ENCODE data around the gene PPAN.

PPAN gene

DNA sequence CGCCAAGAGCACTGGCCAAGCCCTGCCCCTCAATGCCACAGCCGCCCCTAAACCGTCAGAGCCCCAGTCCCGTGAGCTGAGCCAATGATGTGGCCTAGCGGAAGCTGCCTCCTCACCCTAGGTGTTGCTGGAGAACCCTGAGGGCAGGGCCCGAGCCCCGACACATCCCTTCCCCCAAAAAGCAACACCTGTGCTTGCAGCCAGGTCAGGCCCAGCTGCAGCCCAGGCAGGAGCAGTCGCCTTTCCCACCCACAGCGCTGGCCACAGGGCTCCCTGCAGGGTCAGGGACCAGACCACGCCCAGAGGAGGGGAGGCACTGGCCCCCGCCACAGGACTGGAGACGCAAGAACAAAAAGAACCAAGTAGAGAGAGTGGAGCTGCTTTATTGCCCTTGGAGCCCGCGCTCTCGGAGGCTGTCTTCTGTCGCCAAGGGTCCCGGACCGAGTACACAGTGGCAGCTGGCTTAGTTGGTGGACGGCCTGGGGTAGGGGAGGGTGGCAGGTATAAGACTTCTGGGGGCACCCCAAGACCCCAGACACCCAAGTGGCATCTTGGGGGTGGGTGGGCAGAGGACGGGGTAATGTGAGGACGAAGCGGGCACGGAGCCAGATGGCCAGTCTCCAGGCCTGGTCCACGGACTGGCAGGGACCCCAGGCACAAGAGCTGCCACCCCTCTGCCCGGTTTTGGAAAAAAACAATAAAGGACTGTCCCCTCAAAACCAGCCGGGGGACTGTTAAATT is 8.7 kb downstream of the PPAN start (continued):
- 0 out of 2 replicates have a peak, but pooled peaks have one; percentile 13 for TF ChIP-seq KLF1 (tag by site-specific recombination; IDR thresholded peaks at IDR 0.05)
- TF ChIP-seq GLI4 (tag by site-specific recombination; IDR thresholded peaks at IDR 0.05), result no peak
- TF ChIP-seq HOXD13 (CRISPR knock-in tag; IDR thresholded peaks at IDR 0.05; ENCODE audit: borderline replicate concordance), result no peak
- no peak for TF ChIP-seq ZNF302 (tag by site-specific recombination; IDR thresholded peaks at IDR 0.05; ENCODE audit: low read depth)
- no peak for TF ChIP-seq GLIS2 (tag by site-specific recombination; IDR thresholded peaks at IDR 0.05)
- no peak for TF ChIP-seq ZNF157 (tag by site-specific recombination; IDR thresholded peaks at IDR 0.05)
- TF ChIP-seq, protein P1, sequence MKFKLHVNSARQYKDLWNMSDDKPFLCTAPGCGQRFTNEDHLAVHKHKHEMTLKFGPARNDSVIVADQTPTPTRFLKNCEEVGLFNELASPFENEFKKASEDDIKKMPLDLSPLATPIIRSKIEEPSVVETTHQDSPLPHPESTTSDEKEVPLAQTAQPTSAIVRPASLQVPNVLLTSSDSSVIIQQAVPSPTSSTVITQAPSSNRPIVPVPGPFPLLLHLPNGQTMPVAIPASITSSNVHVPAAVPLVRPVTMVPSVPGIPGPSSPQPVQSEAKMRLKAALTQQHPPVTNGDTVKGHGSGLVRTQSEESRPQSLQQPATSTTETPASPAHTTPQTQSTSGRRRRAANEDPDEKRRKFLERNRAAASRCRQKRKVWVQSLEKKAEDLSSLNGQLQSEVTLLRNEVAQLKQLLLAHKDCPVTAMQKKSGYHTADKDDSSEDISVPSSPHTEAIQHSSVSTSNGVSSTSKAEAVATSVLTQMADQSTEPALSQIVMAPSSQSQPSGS (tag by site-specific recombination; IDR thresholded peaks at IDR 0.05; ENCODE audit: low read depth), result no peak
- TF ChIP-seq ZNF324 (tag by site-specific recombination; IDR thresholded peaks at IDR 0.05), result no peak
- TF ChIP-seq, protein P2, sequence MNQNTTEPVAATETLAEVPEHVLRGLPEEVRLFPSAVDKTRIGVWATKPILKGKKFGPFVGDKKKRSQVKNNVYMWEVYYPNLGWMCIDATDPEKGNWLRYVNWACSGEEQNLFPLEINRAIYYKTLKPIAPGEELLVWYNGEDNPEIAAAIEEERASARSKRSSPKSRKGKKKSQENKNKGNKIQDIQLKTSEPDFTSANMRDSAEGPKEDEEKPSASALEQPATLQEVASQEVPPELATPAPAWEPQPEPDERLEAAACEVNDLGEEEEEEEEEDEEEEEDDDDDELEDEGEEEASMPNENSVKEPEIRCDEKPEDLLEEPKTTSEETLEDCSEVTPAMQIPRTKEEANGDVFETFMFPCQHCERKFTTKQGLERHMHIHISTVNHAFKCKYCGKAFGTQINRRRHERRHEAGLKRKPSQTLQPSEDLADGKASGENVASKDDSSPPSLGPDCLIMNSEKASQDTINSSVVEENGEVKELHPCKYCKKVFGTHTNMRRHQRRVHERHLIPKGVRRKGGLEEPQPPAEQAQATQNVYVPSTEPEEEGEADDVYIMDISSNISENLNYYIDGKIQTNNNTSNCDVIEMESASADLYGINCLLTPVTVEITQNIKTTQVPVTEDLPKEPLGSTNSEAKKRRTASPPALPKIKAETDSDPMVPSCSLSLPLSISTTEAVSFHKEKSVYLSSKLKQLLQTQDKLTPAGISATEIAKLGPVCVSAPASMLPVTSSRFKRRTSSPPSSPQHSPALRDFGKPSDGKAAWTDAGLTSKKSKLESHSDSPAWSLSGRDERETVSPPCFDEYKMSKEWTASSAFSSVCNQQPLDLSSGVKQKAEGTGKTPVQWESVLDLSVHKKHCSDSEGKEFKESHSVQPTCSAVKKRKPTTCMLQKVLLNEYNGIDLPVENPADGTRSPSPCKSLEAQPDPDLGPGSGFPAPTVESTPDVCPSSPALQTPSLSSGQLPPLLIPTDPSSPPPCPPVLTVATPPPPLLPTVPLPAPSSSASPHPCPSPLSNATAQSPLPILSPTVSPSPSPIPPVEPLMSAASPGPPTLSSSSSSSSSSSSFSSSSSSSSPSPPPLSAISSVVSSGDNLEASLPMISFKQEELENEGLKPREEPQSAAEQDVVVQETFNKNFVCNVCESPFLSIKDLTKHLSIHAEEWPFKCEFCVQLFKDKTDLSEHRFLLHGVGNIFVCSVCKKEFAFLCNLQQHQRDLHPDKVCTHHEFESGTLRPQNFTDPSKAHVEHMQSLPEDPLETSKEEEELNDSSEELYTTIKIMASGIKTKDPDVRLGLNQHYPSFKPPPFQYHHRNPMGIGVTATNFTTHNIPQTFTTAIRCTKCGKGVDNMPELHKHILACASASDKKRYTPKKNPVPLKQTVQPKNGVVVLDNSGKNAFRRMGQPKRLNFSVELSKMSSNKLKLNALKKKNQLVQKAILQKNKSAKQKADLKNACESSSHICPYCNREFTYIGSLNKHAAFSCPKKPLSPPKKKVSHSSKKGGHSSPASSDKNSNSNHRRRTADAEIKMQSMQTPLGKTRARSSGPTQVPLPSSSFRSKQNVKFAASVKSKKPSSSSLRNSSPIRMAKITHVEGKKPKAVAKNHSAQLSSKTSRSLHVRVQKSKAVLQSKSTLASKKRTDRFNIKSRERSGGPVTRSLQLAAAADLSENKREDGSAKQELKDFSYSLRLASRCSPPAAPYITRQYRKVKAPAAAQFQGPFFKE (tag by site-specific recombination; IDR thresholded peaks at IDR 0.05; ENCODE audit: borderline replicate concordance), result no peak
- TF ChIP-seq ZFP41 (tag by site-specific recombination; IDR thresholded peaks at IDR 0.05; ENCODE audit: borderline replicate concordance), result no peak
- TF ChIP-seq ZNF621 (tag by site-specific recombination; IDR thresholded peaks at IDR 0.05), result no peak
- TF ChIP-seq, protein P3, sequence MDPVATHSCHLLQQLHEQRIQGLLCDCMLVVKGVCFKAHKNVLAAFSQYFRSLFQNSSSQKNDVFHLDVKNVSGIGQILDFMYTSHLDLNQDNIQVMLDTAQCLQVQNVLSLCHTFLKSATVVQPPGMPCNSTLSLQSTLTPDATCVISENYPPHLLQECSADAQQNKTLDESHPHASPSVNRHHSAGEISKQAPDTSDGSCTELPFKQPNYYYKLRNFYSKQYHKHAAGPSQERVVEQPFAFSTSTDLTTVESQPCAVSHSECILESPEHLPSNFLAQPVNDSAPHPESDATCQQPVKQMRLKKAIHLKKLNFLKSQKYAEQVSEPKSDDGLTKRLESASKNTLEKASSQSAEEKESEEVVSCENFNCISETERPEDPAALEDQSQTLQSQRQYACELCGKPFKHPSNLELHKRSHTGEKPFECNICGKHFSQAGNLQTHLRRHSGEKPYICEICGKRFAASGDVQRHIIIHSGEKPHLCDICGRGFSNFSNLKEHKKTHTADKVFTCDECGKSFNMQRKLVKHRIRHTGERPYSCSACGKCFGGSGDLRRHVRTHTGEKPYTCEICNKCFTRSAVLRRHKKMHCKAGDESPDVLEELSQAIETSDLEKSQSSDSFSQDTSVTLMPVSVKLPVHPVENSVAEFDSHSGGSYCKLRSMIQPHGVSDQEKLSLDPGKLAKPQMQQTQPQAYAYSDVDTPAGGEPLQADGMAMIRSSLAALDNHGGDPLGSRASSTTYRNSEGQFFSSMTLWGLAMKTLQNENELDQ (tag by site-specific recombination; IDR thresholded peaks at IDR 0.05; ENCODE audit: low read depth), result no peak
- TF ChIP-seq ZBTB1 (tag by site-specific recombination; IDR thresholded peaks at IDR 0.05), result no peak
- no peak; the same call in 1 of the 2 replicates for TF ChIP-seq BCL11B (tag by site-specific recombination; IDR thresholded peaks at IDR 0.05; ENCODE audit: low read depth)
- TF ChIP-seq SP2 (tag by site-specific recombination; IDR thresholded peaks at IDR 0.05), result peak; percentile 16; the same call in 1 of the 2 replicates
- TF ChIP-seq ZXDB (tag by site-specific recombination; IDR thresholded peaks at IDR 0.05), result peak; percentile 36; the same call in 1 of the 2 replicates
- no peak for TF ChIP-seq ZNF629 (tag by site-specific recombination; IDR thresholded peaks at IDR 0.05)
- TF ChIP-seq ZNF223 (tag by site-specific recombination; IDR thresholded peaks at IDR 0.05), result no peak
- TF ChIP-seq, protein P4, sequence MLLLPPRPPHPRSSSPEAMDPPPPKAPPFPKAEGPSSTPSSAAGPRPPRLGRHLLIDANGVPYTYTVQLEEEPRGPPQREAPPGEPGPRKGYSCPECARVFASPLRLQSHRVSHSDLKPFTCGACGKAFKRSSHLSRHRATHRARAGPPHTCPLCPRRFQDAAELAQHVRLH (tag by site-specific recombination; IDR thresholded peaks at IDR 0.05), result no peak
- TF ChIP-seq ZBTB7A (tag by site-specific recombination; IDR thresholded peaks at IDR 0.05; ENCODE audit: low read depth), result no peak
- no peak; the same call in 1 of the 2 replicates for TF ChIP-seq KLF8 (tag by site-specific recombination; IDR thresholded peaks at IDR 0.05)
- no peak for TF ChIP-seq ZNF664 (tag by site-specific recombination; IDR thresholded peaks at IDR 0.05)
- TF ChIP-seq ZNF37A (tag by site-specific recombination; IDR thresholded peaks at IDR 0.05), result no peak
- TF ChIP-seq ZNF214 (tag by site-specific recombination; IDR thresholded peaks at IDR 0.05; ENCODE audit: borderline replicate concordance), result no peak
- TF ChIP-seq SCRT1 (tag by site-specific recombination; IDR thresholded peaks at IDR 0.05; ENCODE audit: borderline replicate concordance), result no peak
- TF ChIP-seq SP3 (tag by site-specific recombination; IDR thresholded peaks at IDR 0.05), result peak; percentile 37; the same call in 1 of the 2 replicates
- no peak for TF ChIP-seq ZBTB8A (tag by site-specific recombination; IDR thresholded peaks at IDR 0.05)
- no peak for TF ChIP-seq ZNF133 (tag by site-specific recombination; IDR thresholded peaks at IDR 0.05)
- no peak for TF ChIP-seq BCL11A (tag by site-specific recombination; IDR thresholded peaks at IDR 0.05; ENCODE audit: low read depth)
- no peak for TF ChIP-seq ZNF561 (tag by site-specific recombination; IDR thresholded peaks at IDR 0.05; ENCODE audit: borderline replicate concordance)
